Activated CD4-positive, alpha-beta T cell treated with anti-CD3 and anti-CD28 coated beads for 36 hours (primary cell): ENCODE measurements around the gene UBE2Z. TPM values are rescaled to one million over a fixed set of nuclear protein-coding genes. Genes with fewer than 3 reads are reported as not detected.
A peak's percentile ranks its signal among the peaks of the same experiment; 100 is the strongest.

ENCODE experiments used
- ATAC-seq: fragments of 200-7000 bp; cut with Tn5 transposase; one replicate; pipeline ENCODE4 v1.10.0; 2021; ENCODE audit warnings: mild to moderate bottlenecking, moderate library complexity
- CTCF ChIA-PET: fragments of 350-600 bp; sonication (Branson Sonifier 250); formaldehyde crosslinking; loops from one replicate; lab custom pipeline; 2021; ENCODE audit warnings: antibody characterized with exemption; lab: Charles Lee
- POLR2A ChIA-PET: fragments of 350-600 bp; sonication (Branson Sonifier 250); formaldehyde crosslinking; loops from one replicate; lab custom pipeline; 2021; ENCODE audit warnings: antibody characterized with exemption, inconsistent platforms; lab: Charles Lee
- DNase-seq: peaks from one replicate; pipeline ENCODE4 v3.0.0-alpha.2; 2020
- H3K27ac Mint-ChIP-seq: one replicate; pipeline ENCODE4 v1.8.0; 2021; ENCODE audit warnings: mixed read lengths
- H3K27me3 Mint-ChIP-seq: one replicate; pipeline ENCODE4 v1.8.0; 2021; ENCODE audit warnings: mixed read lengths
- H3K36me3 Mint-ChIP-seq: one replicate; pipeline ENCODE4 v1.8.0; 2021; ENCODE audit warnings: low read depth, mixed read lengths
- H3K4me1 Mint-ChIP-seq: one replicate; pipeline ENCODE4 v1.8.0; 2021; ENCODE audit warnings: mixed read lengths
- H3K4me3 Mint-ChIP-seq: one replicate; pipeline ENCODE4 v1.8.0; 2021; ENCODE audit warnings: mild to moderate bottlenecking, moderate library complexity, mixed read lengths
- H3K9me3 Mint-ChIP-seq: one replicate; pipeline ENCODE4 v1.8.0; 2021; ENCODE audit warnings: low read depth, mixed read lengths
- intact Hi-C, 2 experiments: fragments of 100-400 bp; cut with DNase I in 1 of 2; cut with micrococcal nuclease in 1 of 2; formaldehyde crosslinking; loops; one replicate each; pipeline versions ENCODE4 v1.14.2 to v1.15.1; 2022 to 2024; cut with DNase I, micrococcal nuclease
- total RNA-seq, 2 experiments: library from RNA; stranded (reverse); gene quantifications; one replicate each; pipeline ENCODE4 v1.2.3, GENCODE V29; 2021

The UBE2Z gene
- total RNA-seq, 2 experiments from 2014 or later = 104 TPM

DNA sequence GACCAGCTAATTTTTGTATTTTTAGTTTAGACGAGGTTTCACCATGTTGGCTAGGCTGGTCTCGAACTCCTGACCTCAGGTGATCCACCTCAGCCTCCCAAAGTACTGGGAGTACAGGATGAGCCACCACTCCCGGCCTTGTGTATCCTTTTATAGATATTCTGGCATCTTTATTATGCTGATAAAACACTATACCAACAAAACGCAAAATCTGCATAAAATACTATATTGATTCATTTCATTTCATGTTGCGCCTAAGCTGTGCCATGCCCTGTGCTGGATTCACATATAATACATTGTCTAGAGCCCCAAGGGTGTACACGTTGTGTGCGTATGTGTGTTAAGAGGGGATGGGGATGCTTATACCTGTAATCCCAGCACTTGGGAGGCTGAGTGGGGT, 3.8 kb upstream of the UBE2Z start:
- ChIA-PET POLR2A (interaction anchor here (0.6 kb wide), 1 partner anchor 11 kb away, joined by 4 read pairs; no protein-coding TSS in a partner anchor), CTCF (interaction anchor here (0.6 to 1.2 kb wide), 3 partner anchors 10 to 46 kb away, joined by 3 to 4 read pairs (median 3); no protein-coding TSS in a partner anchor)
- DNase-seq (no peak), ATAC-seq (no peak)
- Mint-ChIP-seq H3K27me3 (no peaks in the 10 kb centered on the region), H3K4me1 (peaks cover 8% of the 10 kb centered on the region), H3K36me3 (peaks cover 6% of the 10 kb centered on the region), H3K4me3 (no peak overlapping the region), H3K9me3 (no peaks in the 10 kb centered on the region), H3K27ac (no peak overlapping the region)
- intact Hi-C loops = loop anchor here in 1 of 2 experiments (10.0 kb wide), 1 partner anchor 960 kb away; the partner anchor contains the start of gene PNPO

DNA sequence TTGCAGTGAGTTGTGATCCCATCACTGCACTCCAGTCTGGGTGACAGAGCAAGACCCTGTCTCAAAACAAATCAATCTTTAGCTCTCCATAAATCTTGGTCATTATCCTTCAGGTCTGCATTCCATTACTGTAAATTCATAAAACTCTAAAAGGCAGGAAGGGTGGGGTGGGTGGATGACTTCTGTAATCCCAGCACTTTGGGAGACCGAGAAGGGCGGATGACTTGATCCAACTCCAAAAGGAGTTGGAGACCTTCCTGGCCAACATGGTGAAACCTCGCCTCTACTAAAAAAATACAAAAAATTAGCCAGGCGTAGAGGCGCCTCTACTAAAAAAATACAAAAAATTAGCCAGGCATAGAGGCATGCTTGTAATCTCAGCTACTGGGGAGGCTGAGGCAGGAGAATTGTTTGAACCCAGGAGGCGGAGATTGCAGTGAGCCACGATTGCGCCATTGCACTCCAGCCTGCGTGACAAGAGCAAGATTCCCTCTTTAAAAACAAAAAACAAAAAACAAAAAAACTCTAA, 2.2 kb upstream of the UBE2Z start:
- Mint-ChIP-seq H3K27me3 (no peaks in the 10 kb centered on the region), H3K9me3 (no peaks in the 10 kb centered on the region), H3K4me1 (peaks cover 24% of the 10 kb centered on the region), H3K36me3 (peaks cover 19% of the 10 kb centered on the region), H3K4me3 (no peak overlapping the region), H3K27ac (no peak overlapping the region)
- DNase-seq = no peak
- no peak for ATAC-seq
- intact Hi-C loops = loop anchor here in 1 of 2 experiments (10.0 kb wide), 1 partner anchor 961 kb away; the partner anchor contains the start of gene PNPO
- CTCF ChIA-PET = interaction anchor here (0.5 to 1.2 kb wide), 3 partner anchors 9 to 27 kb away, joined by 3 read pairs; no protein-coding TSS in a partner anchor
- POLR2A ChIA-PET = no interaction called here

DNA sequence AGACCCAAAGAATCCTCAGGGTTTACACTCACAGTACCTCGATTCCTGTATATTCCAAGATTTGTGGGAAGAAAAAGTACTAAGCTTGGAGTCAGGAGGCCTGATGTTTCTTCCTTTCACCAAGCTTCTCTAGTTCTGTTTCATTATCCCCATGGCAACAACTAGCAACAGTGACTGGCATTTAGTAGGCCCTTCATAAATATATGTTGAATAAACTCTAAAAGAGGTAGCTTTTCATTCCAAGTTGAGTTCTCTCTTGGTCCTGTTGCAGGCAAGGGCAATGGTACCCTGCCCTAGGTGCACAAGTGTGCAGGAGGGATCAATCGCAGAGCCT, 527 bp upstream of the UBE2Z start:
- H3K4me1 Mint-ChIP-seq = peaks cover 40% of the 10 kb centered on the region
- ChIA-PET POLR2A (interaction anchor here (0.9 to 2.9 kb wide), 3 partner anchors 10 to 15 kb away, joined by 4 to 26 read pairs (median 5); partner anchors contain the start of gene ATP5MC1), CTCF (interaction anchor here (1.0 to 1.1 kb wide), 2 partner anchors 13 to 23 kb away, joined by 4 to 5 read pairs; no protein-coding TSS in a partner anchor)
- no peak for DNase-seq
- H3K9me3 Mint-ChIP-seq = no peaks in the 10 kb centered on the region
- H3K27me3 Mint-ChIP-seq = no peaks in the 10 kb centered on the region
- H3K36me3 Mint-ChIP-seq = peaks cover 34% of the 10 kb centered on the region
- intact Hi-C loops = loop anchor here (1.0 to 10.0 kb wide), 10 partner anchors 9 to 1257 kb away; partner anchors contain the start of genes ATP5MC1 (in 2 of the 2), CALCOCO2 (in 1 of the 2), PNPO (in 1 of the 2) and SNF8 (in 1 of the 2)
- peak overlapping the region; percentile 89 for H3K4me3 Mint-ChIP-seq
- peak overlapping the region; percentile 97 for H3K27ac Mint-ChIP-seq
- ATAC-seq = no peak

DNA sequence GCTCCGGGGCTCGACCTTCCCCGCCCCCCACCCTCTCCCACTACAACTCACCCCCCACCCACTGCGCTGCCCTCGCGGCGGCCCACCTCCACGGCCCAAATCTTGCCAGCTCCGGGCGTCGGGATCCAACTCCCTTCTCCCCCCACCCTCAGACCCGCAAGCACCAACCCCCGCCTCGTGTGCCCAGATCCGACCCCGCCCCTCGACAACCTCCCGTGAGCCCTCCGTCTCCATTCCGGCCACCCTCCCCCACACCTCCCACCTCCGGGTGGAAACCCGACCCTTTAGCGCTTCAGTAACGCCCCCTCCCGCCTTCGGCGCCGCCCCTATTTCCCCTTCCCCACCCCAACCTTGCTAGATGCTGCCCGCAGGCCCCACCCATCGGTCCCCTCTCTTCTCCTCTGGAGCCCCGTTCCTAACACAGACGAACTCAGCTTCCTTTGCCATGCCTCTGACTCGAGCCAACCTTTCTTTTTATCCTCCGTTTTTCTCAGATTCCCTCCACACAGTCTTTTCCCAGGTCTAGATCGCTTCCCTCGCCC, 717 bp downstream of the UBE2Z start:
- CTCF ChIA-PET = interaction anchor here (1.0 to 1.1 kb wide), 3 partner anchors 16 to 968 kb away, joined by 3 to 4 read pairs (median 3); partner anchors contain the start of genes ATP5MC1 and PNPO

DNA sequence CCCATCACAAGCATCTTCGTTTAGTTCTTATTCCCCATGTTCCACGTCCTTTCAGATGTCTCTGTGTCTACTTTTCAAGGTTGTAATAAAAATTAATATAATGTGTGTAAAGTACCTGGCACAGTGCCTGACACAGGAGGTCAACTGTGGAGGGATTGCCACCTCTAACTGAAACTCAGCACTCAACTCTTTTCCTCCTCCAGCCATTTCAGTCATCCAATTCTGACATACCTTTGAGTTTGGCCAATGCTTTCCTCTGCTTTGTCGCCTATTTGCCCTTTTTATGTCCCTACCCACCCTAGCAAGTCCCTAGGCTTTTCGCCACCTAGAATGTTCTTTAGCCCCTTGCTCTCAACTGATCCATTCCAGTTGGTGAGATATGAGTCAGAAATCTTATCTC, 1.6 kb downstream of the UBE2Z start:
- ChIA-PET CTCF (interaction anchor here (1.0 to 1.1 kb wide), 3 partner anchors 17 to 968 kb away, joined by 3 to 4 read pairs (median 3); partner anchors contain the start of genes ATP5MC1 and PNPO), POLR2A (interaction anchor here (0.6 to 2.9 kb wide), 3 partner anchors 16 to 20 kb away, joined by 3 to 26 read pairs (median 3); partner anchors contain the start of gene ATP5MC1)
- no peak for DNase-seq
- Mint-ChIP-seq H3K4me1 (peaks cover 61% of the 10 kb centered on the region), H3K4me3 (peak overlapping the region; percentile 89), H3K27ac (peak overlapping the region; percentile 94), H3K36me3 (peaks cover 53% of the 10 kb centered on the region), H3K27me3 (no peaks in the 10 kb centered on the region), H3K9me3 (no peaks in the 10 kb centered on the region)
- ATAC-seq = no peak
- intact Hi-C loops = loop anchor here in 1 of 2 experiments (2.0 to 10.0 kb wide), 6 partner anchors 435 to 1259 kb away; partner anchors contain the start of genes PNPO and SNX11

More for the DNA sequence above, 717 bp downstream of the UBE2Z start:
- intact Hi-C loops = loop anchor here (1.0 to 10.0 kb wide), 10 partner anchors 7 to 1258 kb away; partner anchors contain the start of genes ATP5MC1 (in 2 of the 2), CALCOCO2 (in 1 of the 2), PNPO (in 1 of the 2) and SNF8 (in 1 of the 2)
- Mint-ChIP-seq H3K4me1 (peaks cover 52% of the 10 kb centered on the region), H3K27me3 (no peaks in the 10 kb centered on the region), H3K4me3 (peak overlapping the region; percentile 89), H3K9me3 (no peaks in the 10 kb centered on the region), H3K36me3 (peaks cover 47% of the 10 kb centered on the region), H3K27ac (peak overlapping the region; percentile 94)
- DNase-seq (peak; percentile 95), ATAC-seq (peak; percentile 55)
- POLR2A ChIA-PET = interaction anchor here (0.5 to 2.9 kb wide), 5 partner anchors 9 to 40 kb away, joined by 3 to 26 read pairs (median 4); partner anchors contain the start of gene ATP5MC1

DNA sequence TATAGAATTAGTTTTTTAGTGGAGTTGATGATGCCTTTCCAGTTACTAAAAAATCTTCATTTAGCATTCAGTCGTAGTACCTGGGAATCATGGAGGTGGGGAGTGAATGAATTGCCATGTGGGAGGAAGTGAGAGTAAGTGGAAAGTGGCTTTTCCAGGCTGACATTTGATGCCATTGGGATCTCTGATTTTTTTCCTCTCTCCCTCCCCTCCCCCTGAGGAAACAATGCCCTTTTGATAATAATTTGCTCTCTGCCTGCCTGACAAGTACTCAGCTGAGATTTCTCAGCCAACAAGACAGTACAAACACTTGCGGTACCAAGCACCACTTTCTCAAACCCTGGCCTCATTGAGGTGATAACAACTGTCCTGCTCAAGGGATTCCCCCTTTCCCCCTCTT, 2.2 kb downstream of the UBE2Z start:
- CTCF ChIA-PET = interaction anchor here (0.6 to 1.1 kb wide), 2 partner anchors 18 to 25 kb away, joined by 3 to 5 read pairs; partner anchors contain the start of gene ATP5MC1
- DNase-seq = no peak
- Mint-ChIP-seq H3K4me1 (peaks cover 67% of the 10 kb centered on the region), H3K36me3 (peaks cover 57% of the 10 kb centered on the region), H3K27me3 (no peaks in the 10 kb centered on the region), H3K27ac (peak overlapping the region; percentile 94), H3K4me3 (peak overlapping the region; percentile 89), H3K9me3 (no peaks in the 10 kb centered on the region)
- intact Hi-C loops = loop anchor here in 1 of 2 experiments (10.0 kb wide), 2 partner anchors 434 to 496 kb away; no protein-coding TSS in a partner anchor
- ATAC-seq = no peak
- POLR2A ChIA-PET = no interaction called here

DNA sequence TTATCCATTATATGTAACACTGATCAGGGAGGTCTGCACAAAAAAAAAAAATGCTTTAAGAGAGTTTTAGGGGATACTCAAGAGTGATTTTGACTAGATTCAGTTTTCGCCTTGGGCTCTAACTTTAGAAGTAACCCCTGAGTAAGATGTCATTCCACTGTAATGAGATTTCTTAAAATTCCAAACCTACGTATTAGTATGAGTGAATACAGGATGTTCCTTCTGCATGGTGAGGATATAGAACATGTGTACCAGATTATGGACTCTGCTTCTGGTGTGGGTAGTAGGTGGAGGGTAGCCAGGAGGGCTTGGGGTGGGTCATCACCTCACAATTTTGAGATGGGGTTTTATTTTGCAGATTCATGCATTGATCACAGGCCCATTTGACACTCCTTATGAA, 4.3 kb downstream of the UBE2Z start:
- H3K27ac Mint-ChIP-seq = peak overlapping the region; percentile 96

DNA sequence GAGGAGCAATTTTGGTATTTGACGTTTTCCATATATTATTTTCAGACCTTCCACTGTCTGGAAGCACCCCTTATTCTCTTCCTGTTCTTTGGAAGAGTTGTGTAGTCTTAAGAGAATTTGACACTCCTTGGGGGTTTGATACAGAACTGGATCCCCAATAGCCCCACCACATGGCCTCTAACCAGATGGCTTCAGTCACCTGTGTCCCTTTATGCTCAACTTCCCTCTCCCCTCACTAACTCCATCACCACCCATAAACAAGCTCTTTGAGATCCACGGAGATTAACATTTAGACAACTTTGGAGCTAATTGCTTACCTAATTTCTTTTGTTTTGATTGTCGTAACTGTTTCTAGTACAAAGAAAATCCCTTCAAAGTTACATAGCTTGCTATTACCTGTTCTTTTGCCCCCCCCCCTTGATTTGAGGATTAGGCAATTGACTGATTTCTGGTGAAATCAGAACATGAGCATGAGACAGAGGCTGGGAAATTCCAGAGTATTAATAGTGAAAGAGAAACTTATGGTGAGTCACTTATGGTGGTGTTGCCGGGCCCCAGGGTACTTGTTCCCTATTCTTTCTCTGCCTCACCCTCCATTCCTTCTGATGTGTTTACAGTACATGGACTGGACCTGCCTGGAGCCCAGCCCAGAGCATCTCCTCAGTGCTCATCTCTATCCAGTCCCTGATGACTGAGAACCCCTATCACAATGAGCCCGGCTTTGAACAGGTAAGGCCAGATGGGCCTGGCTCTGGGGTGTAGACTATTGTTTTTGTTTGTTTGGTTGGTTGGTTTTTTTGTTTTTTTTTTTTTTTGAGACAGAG, 7.5 kb downstream of the UBE2Z start:
- ATAC-seq (peak; percentile 95), DNase-seq (peak; percentile 77)
- intact Hi-C loops = loop anchor here (1.0 to 10.0 kb wide), 7 partner anchors 7 to 867 kb away; partner anchors contain the start of genes ATP5MC1 (in 2 of the 2), NFE2L1 (in 1 of the 2), SNF8 (in 1 of the 2) and UBE2Z (in 1 of the 2)
- CTCF ChIA-PET = interaction anchor here (0.7 to 1.6 kb wide), 9 partner anchors 9 to 1194 kb away, joined by 3 to 8 read pairs (median 3); partner anchors contain the start of gene ATP5MC1
- Mint-ChIP-seq H3K4me1 (peaks cover 59% of the 10 kb centered on the region), H3K36me3 (peaks cover 72% of the 10 kb centered on the region), H3K9me3 (no peaks in the 10 kb centered on the region), H3K27ac (peak overlapping the region; percentile 96), H3K4me3 (peak overlapping the region; percentile 73), H3K27me3 (no peaks in the 10 kb centered on the region)
- POLR2A ChIA-PET = interaction anchor here (0.6 to 1.7 kb wide), 6 partner anchors 12 to 836 kb away, joined by 3 to 16 read pairs (median 4); partner anchors contain the start of gene ATP5MC1

More for the DNA sequence above, 4.3 kb downstream of the UBE2Z start:
- ChIA-PET POLR2A (no interaction called here), CTCF (no interaction called here)
- no peaks in the 10 kb centered on the region for H3K27me3 Mint-ChIP-seq
- H3K36me3 Mint-ChIP-seq = peaks cover 76% of the 10 kb centered on the region
- H3K4me1 Mint-ChIP-seq = peaks cover 78% of the 10 kb centered on the region
- intact Hi-C loops = loop anchor here in 1 of 2 experiments (10.0 kb wide), 2 partner anchors 432 to 498 kb away; no protein-coding TSS in a partner anchor
- DNase-seq = no peak
- ATAC-seq = no peak
- H3K4me3 Mint-ChIP-seq = peak overlapping the region; percentile 55
- no peaks in the 10 kb centered on the region for H3K9me3 Mint-ChIP-seq

DNA sequence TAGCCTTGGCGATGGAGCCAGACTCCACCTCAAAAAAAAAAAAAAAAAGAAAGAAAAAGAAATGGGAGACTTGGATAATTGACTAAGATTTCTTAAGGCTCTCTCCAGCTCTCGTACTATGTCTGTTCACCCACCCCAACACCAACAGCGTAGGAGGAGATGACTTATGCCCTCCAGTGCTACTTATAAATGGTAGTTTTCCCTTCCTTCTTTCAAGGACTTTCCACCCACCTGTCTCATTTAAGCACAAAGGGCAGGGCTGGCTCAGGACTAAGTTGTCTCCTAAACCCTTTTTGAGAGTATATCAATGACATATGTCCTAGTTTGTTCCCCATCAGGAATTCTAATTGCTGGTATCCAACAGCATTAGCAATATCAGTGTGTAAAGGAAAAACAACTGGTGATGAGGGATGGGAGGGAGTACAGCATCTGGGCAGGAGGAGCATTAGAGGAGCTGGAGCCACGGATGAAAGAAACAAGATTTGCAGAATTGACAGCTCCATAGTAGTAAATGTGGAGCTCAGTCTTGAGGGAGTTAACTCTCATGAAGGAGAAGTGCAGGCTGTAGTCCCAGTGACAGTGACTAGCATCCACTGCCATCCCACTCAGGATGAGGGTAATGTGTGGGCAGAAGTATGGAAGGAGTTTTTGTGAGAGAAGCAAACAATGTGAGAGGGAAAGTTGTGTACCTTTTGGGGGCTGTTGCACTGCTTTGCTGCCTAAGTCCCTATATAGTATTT, 17.2 kb downstream of the UBE2Z start:
- CTCF ChIA-PET = interaction anchor here (0.7 kb wide), 1 partner anchor 589 kb away, joined by 3 read pairs; no protein-coding TSS in a partner anchor
- H3K4me1 Mint-ChIP-seq = peaks cover 19% of the 10 kb centered on the region
- peak overlapping the region; percentile 10 for H3K27ac Mint-ChIP-seq
- no peak overlapping the region for H3K4me3 Mint-ChIP-seq
- no peaks in the 10 kb centered on the region for H3K9me3 Mint-ChIP-seq
- no peaks in the 10 kb centered on the region for H3K27me3 Mint-ChIP-seq
- ATAC-seq (no peak), DNase-seq (no peak)
- intact Hi-C loops = no loop called here
- POLR2A ChIA-PET = no interaction called here
- H3K36me3 Mint-ChIP-seq = peaks cover 62% of the 10 kb centered on the region

DNA sequence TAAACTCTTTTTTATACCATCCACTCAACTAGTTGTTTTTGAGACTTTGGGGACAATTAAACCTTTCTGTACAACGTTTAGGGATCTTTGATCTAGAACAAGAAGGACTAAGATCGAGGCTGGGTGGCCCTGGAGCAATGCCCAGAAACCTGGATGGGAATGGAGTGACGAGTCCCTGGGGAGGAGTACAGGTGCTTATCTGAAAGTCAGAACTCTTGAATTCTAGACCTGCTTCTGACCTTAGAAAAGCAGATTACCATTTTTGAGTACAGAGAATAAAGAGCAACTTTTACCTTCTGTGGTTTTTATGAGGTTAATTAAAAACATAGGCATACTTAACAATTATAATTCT, 17.8 kb downstream of the UBE2Z start:
- peaks cover 59% of the 10 kb centered on the region for H3K36me3 Mint-ChIP-seq

More for the DNA sequence above, 17.8 kb downstream of the UBE2Z start:
- no peaks in the 10 kb centered on the region for H3K9me3 Mint-ChIP-seq
- intact Hi-C loops = no loop called here
- ATAC-seq (no peak), DNase-seq (no peak)
- no peaks in the 10 kb centered on the region for H3K27me3 Mint-ChIP-seq
- peak overlapping the region; percentile 51 for H3K27ac Mint-ChIP-seq
- peaks cover 19% of the 10 kb centered on the region for H3K4me1 Mint-ChIP-seq
- H3K4me3 Mint-ChIP-seq = no peak overlapping the region
- ChIA-PET CTCF (no interaction called here), POLR2A (no interaction called here)
